ENCODE data around the gene FDXR.

DNA sequence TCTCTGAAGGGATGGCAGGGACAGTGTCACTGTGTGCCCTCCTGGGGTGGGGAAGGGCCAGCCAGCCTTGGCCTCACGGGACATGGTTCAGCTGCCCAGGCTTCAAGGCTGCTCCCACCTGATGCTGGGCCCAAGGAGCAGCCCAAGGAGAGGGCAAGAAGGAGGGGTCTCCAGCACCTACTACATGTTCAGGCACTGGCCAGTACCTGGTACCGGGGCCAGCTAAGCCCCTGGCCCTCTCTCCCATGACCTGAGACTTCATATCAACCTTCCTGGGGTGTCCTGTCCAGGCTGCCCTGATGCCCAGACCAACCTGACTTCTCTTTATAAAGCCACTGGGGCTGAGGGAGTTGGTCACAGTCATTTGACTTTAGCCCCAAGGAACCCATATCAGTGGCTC lies 49.0 kb upstream of the FDXR start:
- TF ChIP-seq ZNF274 (IDR thresholded peaks at IDR 0.05; ENCODE audit: low read depth, low read length) (no peak), SUZ12 (IDR thresholded peaks at IDR 0.05; ENCODE audit: extremely low read depth, insufficient read depth, insufficient read length) (no peak)
